Gastrocnemius medialis (tissue), 4 donors: Measurements from ENCODE around the gene RASSF4.

Source experiments
- POLR2A ChIP-seq, 2 donors: fragments of 450-650 bp; IDR thresholded peaks; one replicate each; pipeline ENCODE4 v1.6.1; 2017; ENCODE audit warnings: antibody characterized with exemption in 2 of 2, mild to moderate bottlenecking in 2 of 2, moderate library complexity in 2 of 2
- TF ChIP-seq, protein P1 (sequence below), 5 experiments: fragments of 450-650 bp in 3 of 5; fragments of 200-600 bp in 2 of 5; sonication (generic) in 2 of 5; IDR thresholded peaks in 4 of 5; conservative IDR thresholded peaks in 1 of 5; 1 replicate in 4 of 5; 2 replicates in 1 of 5; pipeline ENCODE4 v1.5.1; 2016 to 2019; ENCODE audit warnings: antibody characterized with exemption in 5 of 5, mild to moderate bottlenecking in 3 of 5, moderate library complexity in 3 of 5

DNA sequence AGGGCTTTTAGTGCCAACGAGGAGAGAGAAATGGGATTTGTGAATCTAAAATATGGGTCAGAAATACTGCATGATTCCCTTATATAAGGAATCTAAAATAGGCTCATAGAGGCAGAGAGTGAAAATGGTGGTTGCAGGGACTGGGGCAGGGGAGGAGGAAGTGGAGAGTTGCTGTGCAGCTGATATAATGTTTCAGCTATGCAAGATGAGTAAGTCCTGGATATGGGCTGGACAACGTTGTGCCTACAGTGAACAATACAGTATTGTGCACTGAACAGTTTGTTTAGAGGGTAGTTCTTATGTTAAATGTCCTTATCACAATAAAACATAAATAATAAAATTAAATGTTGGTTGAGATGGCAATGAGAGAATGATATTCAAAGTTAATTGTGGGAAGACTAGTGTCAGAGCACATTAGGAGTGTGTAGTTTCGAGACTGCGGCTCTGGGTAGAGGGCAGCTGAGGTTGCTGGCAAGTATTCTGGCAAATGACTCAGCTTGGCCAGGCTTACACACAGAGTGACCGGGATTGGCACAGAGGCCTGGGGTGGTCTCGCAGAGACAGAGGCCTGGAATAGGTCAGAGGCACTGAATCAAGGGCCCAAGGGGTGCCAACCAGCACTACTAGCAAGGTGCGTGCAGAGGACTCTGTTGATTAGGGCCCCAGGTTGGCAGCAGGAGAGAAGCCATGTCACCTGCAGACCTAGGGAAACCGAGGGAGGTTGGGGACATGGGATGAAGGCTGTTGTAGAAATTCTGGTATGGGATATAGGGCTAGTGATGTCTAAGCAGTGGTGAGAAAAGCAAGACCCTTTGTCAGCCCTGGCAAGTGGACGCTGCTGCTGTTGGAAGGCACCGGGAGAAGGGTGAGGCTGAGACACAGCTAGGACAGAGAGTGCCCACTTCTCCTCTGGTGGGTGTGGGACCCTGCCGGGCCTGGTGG, 21.8 kb downstream of the RASSF4 start:
- TF ChIP-seq, protein P1, sequence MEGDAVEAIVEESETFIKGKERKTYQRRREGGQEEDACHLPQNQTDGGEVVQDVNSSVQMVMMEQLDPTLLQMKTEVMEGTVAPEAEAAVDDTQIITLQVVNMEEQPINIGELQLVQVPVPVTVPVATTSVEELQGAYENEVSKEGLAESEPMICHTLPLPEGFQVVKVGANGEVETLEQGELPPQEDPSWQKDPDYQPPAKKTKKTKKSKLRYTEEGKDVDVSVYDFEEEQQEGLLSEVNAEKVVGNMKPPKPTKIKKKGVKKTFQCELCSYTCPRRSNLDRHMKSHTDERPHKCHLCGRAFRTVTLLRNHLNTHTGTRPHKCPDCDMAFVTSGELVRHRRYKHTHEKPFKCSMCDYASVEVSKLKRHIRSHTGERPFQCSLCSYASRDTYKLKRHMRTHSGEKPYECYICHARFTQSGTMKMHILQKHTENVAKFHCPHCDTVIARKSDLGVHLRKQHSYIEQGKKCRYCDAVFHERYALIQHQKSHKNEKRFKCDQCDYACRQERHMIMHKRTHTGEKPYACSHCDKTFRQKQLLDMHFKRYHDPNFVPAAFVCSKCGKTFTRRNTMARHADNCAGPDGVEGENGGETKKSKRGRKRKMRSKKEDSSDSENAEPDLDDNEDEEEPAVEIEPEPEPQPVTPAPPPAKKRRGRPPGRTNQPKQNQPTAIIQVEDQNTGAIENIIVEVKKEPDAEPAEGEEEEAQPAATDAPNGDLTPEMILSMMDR (IDR thresholded peaks at IDR 0.05 in 4 of 5, conservative IDR thresholded peaks at IDR 0.05 in 1 of 5) = no peak
- TF ChIP-seq POLR2A (IDR thresholded peaks at IDR 0.05) = no peak
